Measurements from ENCODE around the gene XRN2. TPM values are rescaled to one million over a fixed set of nuclear protein-coding genes. Genes with fewer than 3 reads are reported as not detected.

Gene XRN2
- total RNA-seq, 2 donors from 2014 or later = 37.5 to 40.8 TPM

GRCh38 chr20:21288587-21289370 lies 14.4 kb upstream of the XRN2 start:
- no peaks in the 10 kb centered on the region for H3K36me3 ChIP-seq
- H3K27ac ChIP-seq = no peak overlapping the region
- DNase-seq (ENCODE audit: low spot score) = no peak
- H3K9me3 ChIP-seq = peaks cover 0 to 4% of the 10 kb centered on the region in 2 donors
- no peaks in the 10 kb centered on the region for H3K4me1 ChIP-seq
- no peak overlapping the region for H3K4me3 ChIP-seq
- H3K27me3 ChIP-seq = no peaks in the 10 kb centered on the region
- TF ChIP-seq CTCF (IDR thresholded peaks at IDR 0.05) = no peak

- DNase-seq (ENCODE audit: low spot score) = no peak
- no peaks in the 10 kb centered on the region for H3K36me3 ChIP-seq
- no peaks in the 10 kb centered on the region for H3K27me3 ChIP-seq
- TF ChIP-seq CTCF (IDR thresholded peaks at IDR 0.05) = no peak
- no peak overlapping the region for H3K4me3 ChIP-seq
- H3K27ac ChIP-seq = no peak overlapping the region
- H3K9me3 ChIP-seq = peaks cover 0 to 4% of the 10 kb centered on the region in 2 donors
- H3K4me1 ChIP-seq = no peaks in the 10 kb centered on the region
Measured at GRCh38 chr20:21289651-21290050, 13.5 kb upstream of the XRN2 start.

- peaks cover 0 to 2% of the 10 kb centered on the region in 2 donors for H3K9me3 ChIP-seq
- peaks cover 0 to 3% of the 10 kb centered on the region in 2 donors for H3K4me1 ChIP-seq
- no peak for DNase-seq (ENCODE audit: low spot score)
- no peak overlapping the region for H3K27ac ChIP-seq
- no peaks in the 10 kb centered on the region for H3K27me3 ChIP-seq
- H3K36me3 ChIP-seq = no peaks in the 10 kb centered on the region
- H3K4me3 ChIP-seq = no peak overlapping the region
- no peak for TF ChIP-seq CTCF (IDR thresholded peaks at IDR 0.05)
Measured at GRCh38 chr20:21291026-21291425, 12.1 kb upstream of the XRN2 start.

- no peak for DNase-seq (ENCODE audit: low spot score)
- H3K27me3 ChIP-seq = no peaks in the 10 kb centered on the region
- no peak for TF ChIP-seq CTCF (IDR thresholded peaks at IDR 0.05)
- no peaks in the 10 kb centered on the region for H3K36me3 ChIP-seq
- no peak overlapping the region for H3K4me3 ChIP-seq
- no peaks in the 10 kb centered on the region for H3K9me3 ChIP-seq
- H3K4me1 ChIP-seq = peaks cover 0 to 3% of the 10 kb centered on the region in 2 donors
- peak overlapping the region in 1 of 2 donors; percentile 65 for H3K27ac ChIP-seq
Measured at GRCh38 chr20:21294755-21295154, 8.4 kb upstream of the XRN2 start.

- H3K27ac ChIP-seq = peak overlapping the region; percentile 92 to 96
Measured at GRCh38 chr20:21301940-21302663, 1.0 kb upstream of the XRN2 start.

More at GRCh38 chr20:21301940-21302663, 1.0 kb upstream of the XRN2 start:
- no peak for TF ChIP-seq CTCF (IDR thresholded peaks at IDR 0.05)
- Histone ChIP-seq H3K36me3 (no peaks in the 10 kb centered on the region), H3K9me3 (no peaks in the 10 kb centered on the region), H3K27me3 (no peaks in the 10 kb centered on the region), H3K4me1 (peaks cover 0 to 21% of the 10 kb centered on the region in 2 donors), H3K4me3 (peak overlapping the region; percentile 70 to 97)
- no peak for DNase-seq (ENCODE audit: low spot score)

Data from right atrium auricular region (tissue), 2 donors.